ENCODE measurements around the gene ATAD3B.

ATAD3B gene

DNA sequence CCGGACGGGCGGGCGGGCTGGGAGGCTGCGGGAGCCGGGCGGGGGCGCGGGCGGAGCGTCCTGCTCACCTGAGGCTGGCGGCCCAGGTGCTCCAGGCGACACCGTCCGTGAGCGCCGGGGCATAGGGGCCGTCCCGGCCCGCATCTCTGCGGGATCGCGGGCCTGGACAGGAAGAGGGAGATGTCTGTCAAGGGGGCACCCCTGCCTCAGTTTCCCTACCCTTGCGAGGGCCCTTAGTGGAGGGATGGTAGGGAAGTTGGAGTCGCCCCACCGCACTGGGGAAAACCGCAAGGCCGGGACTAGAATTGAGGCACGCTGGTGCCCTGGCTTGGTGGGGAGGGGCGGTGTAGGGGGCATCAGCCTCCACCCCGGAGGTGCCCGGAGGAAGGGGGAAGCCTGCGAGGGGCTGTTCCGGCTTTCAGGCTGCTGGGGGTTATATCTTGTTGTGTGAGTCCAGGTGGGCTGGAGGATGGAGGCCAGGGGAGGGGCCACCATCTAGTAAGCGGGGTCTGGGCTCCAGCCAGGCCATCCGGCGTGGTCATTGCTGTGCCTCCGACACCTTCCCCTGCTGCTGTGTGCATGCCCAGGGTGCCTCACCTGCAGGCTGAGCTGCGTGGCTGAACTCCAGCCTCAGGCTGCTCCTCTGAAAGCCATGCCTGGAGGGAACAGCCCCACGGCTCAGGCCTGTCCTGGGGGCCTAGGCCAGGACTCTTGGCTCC, 35.5 kb upstream of the ATAD3B start:
- no peak for DNase-seq (ENCODE audit: low read depth)
- no peak for TF ChIP-seq POLR2A (IDR thresholded peaks at IDR 0.05; ENCODE audit: extremely low read depth, insufficient read length)
- TF ChIP-seq MYC (IDR thresholded peaks at IDR 0.05; ENCODE audit: low read depth, low read length) = no peak
- TF ChIP-seq, protein P1, sequence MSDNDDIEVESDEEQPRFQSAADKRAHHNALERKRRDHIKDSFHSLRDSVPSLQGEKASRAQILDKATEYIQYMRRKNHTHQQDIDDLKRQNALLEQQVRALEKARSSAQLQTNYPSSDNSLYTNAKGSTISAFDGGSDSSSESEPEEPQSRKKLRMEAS (IDR thresholded peaks at IDR 0.05; ENCODE audit: low read depth, low read length) = no peak
- TF ChIP-seq, protein P2, sequence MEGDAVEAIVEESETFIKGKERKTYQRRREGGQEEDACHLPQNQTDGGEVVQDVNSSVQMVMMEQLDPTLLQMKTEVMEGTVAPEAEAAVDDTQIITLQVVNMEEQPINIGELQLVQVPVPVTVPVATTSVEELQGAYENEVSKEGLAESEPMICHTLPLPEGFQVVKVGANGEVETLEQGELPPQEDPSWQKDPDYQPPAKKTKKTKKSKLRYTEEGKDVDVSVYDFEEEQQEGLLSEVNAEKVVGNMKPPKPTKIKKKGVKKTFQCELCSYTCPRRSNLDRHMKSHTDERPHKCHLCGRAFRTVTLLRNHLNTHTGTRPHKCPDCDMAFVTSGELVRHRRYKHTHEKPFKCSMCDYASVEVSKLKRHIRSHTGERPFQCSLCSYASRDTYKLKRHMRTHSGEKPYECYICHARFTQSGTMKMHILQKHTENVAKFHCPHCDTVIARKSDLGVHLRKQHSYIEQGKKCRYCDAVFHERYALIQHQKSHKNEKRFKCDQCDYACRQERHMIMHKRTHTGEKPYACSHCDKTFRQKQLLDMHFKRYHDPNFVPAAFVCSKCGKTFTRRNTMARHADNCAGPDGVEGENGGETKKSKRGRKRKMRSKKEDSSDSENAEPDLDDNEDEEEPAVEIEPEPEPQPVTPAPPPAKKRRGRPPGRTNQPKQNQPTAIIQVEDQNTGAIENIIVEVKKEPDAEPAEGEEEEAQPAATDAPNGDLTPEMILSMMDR (IDR thresholded peaks at IDR 0.05; ENCODE audit: low read depth, low read length) = no peak
- H3K4me3 ChIP-seq (ENCODE audit: low read depth, low read length) = no peak overlapping the region

DNA sequence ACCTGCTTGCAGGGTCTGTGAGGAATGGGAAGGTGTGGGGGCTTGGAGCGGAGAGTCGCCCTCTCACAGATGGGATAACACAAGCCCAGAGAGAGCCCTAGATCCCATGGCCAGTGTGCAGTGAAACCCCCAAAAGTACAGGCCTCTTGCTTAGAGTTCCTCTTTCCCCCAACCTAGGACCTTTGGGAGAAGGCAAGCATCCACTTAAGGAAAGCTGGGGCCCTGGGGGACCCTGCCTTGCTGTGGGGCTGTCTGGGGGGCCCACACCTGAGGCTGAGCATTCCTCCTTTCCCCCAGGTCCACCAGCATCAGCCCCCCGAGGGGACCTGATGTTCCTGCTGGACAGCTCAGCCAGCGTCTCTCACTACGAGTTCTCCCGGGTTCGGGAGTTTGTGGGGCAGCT, 34.9 kb upstream of the ATAD3B start:
- H3K4me3 ChIP-seq (ENCODE audit: low read depth, low read length) = no peak overlapping the region
- DNase-seq (ENCODE audit: low read depth) = no peak
- TF ChIP-seq, protein P1 (IDR thresholded peaks at IDR 0.05; ENCODE audit: low read depth, low read length) = no peak
- no peak for TF ChIP-seq POLR2A (IDR thresholded peaks at IDR 0.05; ENCODE audit: extremely low read depth, insufficient read length)
- TF ChIP-seq, protein P2 (IDR thresholded peaks at IDR 0.05; ENCODE audit: low read depth, low read length) = no peak

DNA sequence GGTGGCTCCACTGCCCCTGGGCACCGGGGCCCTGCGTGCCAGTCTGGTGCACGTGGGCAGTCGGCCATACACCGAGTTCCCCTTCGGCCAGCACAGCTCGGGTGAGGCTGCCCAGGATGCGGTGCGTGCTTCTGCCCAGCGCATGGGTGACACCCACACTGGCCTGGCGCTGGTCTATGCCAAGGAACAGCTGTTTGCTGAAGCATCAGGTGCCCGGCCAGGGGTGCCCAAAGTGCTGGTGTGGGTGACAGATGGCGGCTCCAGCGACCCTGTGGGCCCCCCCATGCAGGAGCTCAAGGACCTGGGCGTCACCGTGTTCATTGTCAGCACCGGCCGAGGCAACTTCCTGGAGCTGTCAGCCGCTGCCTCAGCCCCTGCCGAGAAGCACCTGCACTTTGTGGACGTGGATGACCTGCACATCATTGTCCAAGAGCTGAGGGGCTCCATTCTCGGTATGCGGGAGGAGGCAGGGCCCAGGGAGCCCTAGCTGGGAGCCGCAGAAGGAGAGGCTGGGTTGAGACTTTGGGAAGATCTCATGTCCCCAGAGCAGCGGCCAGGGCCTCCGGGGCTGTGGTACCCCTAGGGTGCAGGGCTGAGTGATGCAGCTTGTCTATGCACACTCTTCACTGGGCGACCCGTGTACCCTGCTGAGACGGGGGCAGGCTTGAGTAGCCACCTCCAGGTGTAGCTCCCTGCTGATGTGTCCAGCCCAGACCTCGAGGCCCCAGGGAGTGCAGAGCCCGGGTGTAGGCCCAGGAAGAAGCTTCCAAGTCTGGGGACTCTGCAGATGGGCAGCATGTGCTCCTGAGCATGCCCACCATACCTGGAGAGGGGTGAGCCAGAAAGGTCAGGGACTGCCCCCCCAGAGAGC, 34.3 kb upstream of the ATAD3B start:
- TF ChIP-seq, protein P1 (IDR thresholded peaks at IDR 0.05; ENCODE audit: low read depth, low read length) = no peak
- TF ChIP-seq POLR2A (IDR thresholded peaks at IDR 0.05; ENCODE audit: extremely low read depth, insufficient read length) = no peak
- TF ChIP-seq, protein P2 (IDR thresholded peaks at IDR 0.05; ENCODE audit: low read depth, low read length) = no peak
- TF ChIP-seq MYC (IDR thresholded peaks at IDR 0.05; ENCODE audit: low read depth, low read length) = no peak
- DNase-seq (ENCODE audit: low read depth) = no peak
- H3K4me3 ChIP-seq (ENCODE audit: low read depth, low read length) = no peak overlapping the region

DNA sequence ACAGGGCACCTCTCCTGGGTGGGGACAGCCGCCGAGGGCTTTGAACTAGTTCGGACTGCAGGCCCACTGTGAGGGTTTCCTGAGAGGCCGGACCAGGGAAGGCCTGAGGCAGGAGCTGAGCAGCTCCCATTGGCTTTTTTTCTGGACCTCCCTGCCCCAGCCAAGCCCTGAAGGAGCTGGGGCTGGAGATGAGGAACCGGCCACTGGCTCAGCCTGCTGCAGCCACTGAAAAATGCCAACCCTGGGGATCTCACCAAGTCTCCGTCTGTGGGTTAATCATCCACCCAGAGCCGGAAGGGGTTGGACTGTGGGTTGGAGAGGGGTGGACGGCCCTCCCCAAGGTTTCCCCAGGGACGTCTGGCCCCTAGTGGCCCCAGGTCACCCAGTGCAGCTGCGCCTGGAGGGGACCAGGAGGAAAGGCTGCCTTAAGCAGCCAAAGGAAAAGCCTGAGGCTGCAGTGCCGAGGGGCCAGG, 33.6 kb upstream of the ATAD3B start:
- TF ChIP-seq, protein P2 (IDR thresholded peaks at IDR 0.05; ENCODE audit: low read depth, low read length) = no peak
- no peak for TF ChIP-seq MYC (IDR thresholded peaks at IDR 0.05; ENCODE audit: low read depth, low read length)
- TF ChIP-seq POLR2A (IDR thresholded peaks at IDR 0.05; ENCODE audit: extremely low read depth, insufficient read length) = no peak
- TF ChIP-seq, protein P1 (IDR thresholded peaks at IDR 0.05; ENCODE audit: low read depth, low read length) = peak; percentile 19; the same call in 1 of the 2 replicates
- peak; percentile 95 for DNase-seq (ENCODE audit: low read depth)

DNA sequence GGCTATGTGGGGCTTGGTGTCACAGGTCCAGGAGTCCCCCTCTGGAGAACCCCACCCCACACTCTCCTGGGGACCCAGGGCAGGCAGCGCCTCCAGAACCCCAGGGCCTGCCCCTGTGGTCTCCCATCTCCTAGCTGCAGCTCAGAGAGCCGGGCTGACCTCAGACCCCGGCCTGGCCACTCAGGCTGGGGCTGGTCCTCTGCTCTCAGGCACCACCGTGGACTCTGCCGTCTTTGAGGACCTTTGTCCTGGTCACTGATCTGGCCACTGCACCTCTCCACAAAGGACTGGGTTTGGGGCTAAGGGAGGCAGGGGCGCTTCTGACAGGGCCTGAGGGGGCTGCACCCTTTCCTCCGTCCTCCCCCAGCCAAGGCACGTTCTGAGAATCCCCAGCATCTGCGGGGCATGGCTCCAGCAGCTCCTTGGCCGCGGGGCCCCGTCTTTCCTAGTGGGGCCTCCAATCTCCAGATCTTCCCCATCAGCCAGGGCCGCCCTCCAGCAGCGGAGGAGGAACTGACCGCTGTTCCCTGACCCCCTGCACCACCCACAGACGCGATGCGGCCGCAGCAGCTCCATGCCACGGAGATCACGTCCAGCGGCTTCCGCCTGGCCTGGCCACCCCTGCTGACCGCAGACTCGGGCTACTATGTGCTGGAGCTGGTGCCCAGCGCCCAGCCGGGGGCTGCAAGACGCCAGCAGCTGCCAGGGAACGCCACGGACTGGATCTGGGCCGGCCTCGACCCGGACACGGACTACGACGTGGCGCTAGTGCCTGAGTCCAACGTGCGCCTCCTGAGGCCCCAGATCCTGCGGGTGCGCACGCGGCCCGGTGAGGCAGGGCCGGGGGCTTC, 32.8 kb upstream of the ATAD3B start:
- no peak for DNase-seq (ENCODE audit: low read depth)
- TF ChIP-seq, protein P2 (IDR thresholded peaks at IDR 0.05; ENCODE audit: low read depth, low read length) = no peak
- TF ChIP-seq, protein P1 (IDR thresholded peaks at IDR 0.05; ENCODE audit: low read depth, low read length) = no peak
- TF ChIP-seq MYC (IDR thresholded peaks at IDR 0.05; ENCODE audit: low read depth, low read length) = no peak
- TF ChIP-seq POLR2A (IDR thresholded peaks at IDR 0.05; ENCODE audit: extremely low read depth, insufficient read length) = no peak
- H3K4me3 ChIP-seq (ENCODE audit: low read depth, low read length) = no peak overlapping the region

More for the DNA sequence above, 33.6 kb upstream of the ATAD3B start:
- no peak overlapping the region for H3K4me3 ChIP-seq (ENCODE audit: low read depth, low read length)

All from NB4 (cell line).